A549 (cell line): Measurements from ENCODE around the gene ENO1. TPM values are rescaled to one million over a fixed set of nuclear protein-coding genes. Genes with fewer than 3 reads are reported as not detected.
A peak's percentile ranks its signal among the peaks of the same experiment; 100 is the strongest.

Source experiments
- ATAC-seq, 2 experiments: fragments of 200-7000 bp in 1 of 2; fragments of >200 bp in 1 of 2; cut with Nextera tagmentation in 1 of 2; cut with Tn5 transposase in 1 of 2; 3 replicates each; pipeline versions ENCODE4 v1.8.0 to v1.9.1; 2018 to 2020; ENCODE audit warnings: mild to moderate bottlenecking in 1 of 2, moderate library complexity in 1 of 2
- CTCF ChIA-PET: fragments of 300-600 bp; sonication (Branson Sonifier 250); formaldehyde crosslinking; extraction: SDS; loops from one replicate; lab custom pipeline; 2021; ENCODE audit warnings: antibody characterized with exemption, inconsistent platforms; lab: Yijun Ruan, JAX
- POLR2A ChIA-PET: fragments of 350-600 bp; formaldehyde crosslinking; extraction: SDS; loops from one replicate; lab custom pipeline; 2021; ENCODE audit warnings: antibody characterized with exemption, inconsistent platforms; lab: Yijun Ruan, JAX
- DNase-seq, 2 experiments: peaks; one replicate each; pipeline versions ENCODE4 v3.0.0 to v3.0.0-alpha.2; 2011 to 2016; ENCODE audit warnings: low read depth in 1 of 2, low spot score in 1 of 2
- FAIRE-seq: peaks from 2 replicates; lab custom pipeline; 2011; peaks lifted over from hg19 to GRCh38; lab: Jason Lieb, UNC
- H3K27ac ChIP-seq, 2 experiments: fragments of >200 bp; sonication (Bioruptor Twin); formaldehyde crosslinking; 3 replicates each; pipeline ENCODE4 v1.5.1; 2016 to 2017
- H3K4me1 ChIP-seq: fragments of >200 bp; sonication (Bioruptor Twin); formaldehyde crosslinking; 3 replicates; pipeline ENCODE4 v1.6.1; 2016
- H3K4me2 ChIP-seq: fragments of >200 bp; sonication (Bioruptor Twin); formaldehyde crosslinking; 3 replicates; pipeline ENCODE4 v1.6.1; 2016
- H3K4me3 ChIP-seq: fragments of >200 bp; sonication (Bioruptor Twin); formaldehyde crosslinking; 3 replicates; pipeline ENCODE4 v1.5.1; 2016
- H3K9me3 ChIP-seq: fragments of >200 bp; sonication (Bioruptor Twin); formaldehyde crosslinking; 3 replicates; pipeline ENCODE4 v1.6.1; 2016
- CEBPB ChIP-seq, 2 experiments: fragments of >200 bp in 1 of 2; sonication (Bioruptor Twin) in 1 of 2; formaldehyde crosslinking in 1 of 2; IDR thresholded peaks; 2 replicates each; pipeline ENCODE4 v1.6.1; 2012 to 2016
- CHD2 ChIP-seq: fragments of 150-350 bp; IDR thresholded peaks from 2 replicates; pipeline ENCODE4 v1.6.1; 2014; ENCODE audit warnings: low read length; ENCODE audit not compliant: partially characterized antibody
- FOSB ChIP-seq: fragments of 250-450 bp; sonication (Bioruptor Pico); IDR thresholded peaks from 2 replicates; pipeline ENCODE4 v1.5.0; 2020; ENCODE audit warnings: mild to moderate bottlenecking, moderate library complexity
- FOXS1 ChIP-seq: fragments of 250-450 bp; sonication (Bioruptor Pico); IDR thresholded peaks from 2 replicates; pipeline ENCODE4 v1.5.0; 2020; ENCODE audit warnings: mild to moderate bottlenecking, moderate library complexity
- GATA3 ChIP-seq: IDR thresholded peaks from 2 replicates; pipeline ENCODE4 v1.6.1; 2012; ENCODE audit warnings: borderline replicate concordance
- HOXA7 ChIP-seq: fragments of 250-450 bp; sonication (Bioruptor Pico); IDR thresholded peaks from 2 replicates; pipeline ENCODE4 v1.5.0; 2020; ENCODE audit warnings: mild to moderate bottlenecking, moderate library complexity
- HOXB13 ChIP-seq: fragments of 250-450 bp; sonication (Bioruptor Pico); IDR thresholded peaks from 2 replicates; pipeline ENCODE4 v1.5.0; 2020; ENCODE audit warnings: low read depth, mild to moderate bottlenecking, moderate library complexity
- HOXB5 ChIP-seq: fragments of 250-450 bp; sonication (Bioruptor Pico); IDR thresholded peaks from 2 replicates; pipeline ENCODE4 v1.5.0; 2020; ENCODE audit warnings: mild to moderate bottlenecking, moderate library complexity
- JUN ChIP-seq, 2 experiments: fragments of >200 bp; sonication (Bioruptor Twin); formaldehyde crosslinking; IDR thresholded peaks; 2 replicates in 1 of 2; 3 replicates in 1 of 2; pipeline ENCODE4 v1.6.1; 2016 to 2017
- MAZ ChIP-seq: fragments of 150-350 bp; IDR thresholded peaks from 2 replicates; pipeline ENCODE4 v1.6.1; 2014; ENCODE audit warnings: antibody characterized with exemption, low read depth, low read length, borderline replicate concordance
- POLR2AphosphoS2 ChIP-seq: conservative IDR thresholded peaks from 2 replicates; pipeline ENCODE4 v1.6.1; 2012; ENCODE audit warnings: low read length, improper control_type of control experiment, inconsistent platforms
- RAD21 ChIP-seq, 2 experiments: fragments of >200 bp in 1 of 2; sonication (Bioruptor Twin) in 1 of 2; formaldehyde crosslinking in 1 of 2; IDR thresholded peaks in 1 of 2; conservative IDR thresholded peaks in 1 of 2; 2 replicates in 1 of 2; 3 replicates in 1 of 2; pipeline ENCODE4 v1.6.1; 2012 to 2018; ENCODE audit warnings: inconsistent platforms in 1 of 2
- SMC3 ChIP-seq: fragments of >200 bp; sonication (Bioruptor Twin); formaldehyde crosslinking; IDR thresholded peaks from 3 replicates; pipeline ENCODE4 v1.6.1; 2018; ENCODE audit warnings: inconsistent platforms
- SREBF2 ChIP-seq: fragments of 450-650 bp; IDR thresholded peaks from 2 replicates; pipeline ENCODE4 v1.6.1; 2014; ENCODE audit warnings: mild to moderate bottlenecking, moderate library complexity
- TP53 ChIP-seq: fragments of 250-450 bp; sonication (Bioruptor Pico); IDR thresholded peaks from 2 replicates; pipeline ENCODE4 v1.5.0; 2021; ENCODE audit warnings: mild to moderate bottlenecking, moderate library complexity
- WGBS: methylation state at CpG from one replicate; pipeline ENCODE4 v1.1.6; 2017; ENCODE audit errors: missing lambda C conversion rate; 5-methylcytosine and 5-hydroxymethylcytosine counted together
- polyA plus RNA-seq, 4 experiments: library from polyadenylated mRNA; depleted of rRNA in 3 of 4; stranded (reverse); fragments of >200 nt; fragmentation: RNase III in 1 of 4; extraction: RNeasy Plus Mini Kit Qiagen cat#74134 plus additional on column Dnase treatment in 1 of 4; gene quantifications; 2 replicates in 3 of 4; 3 replicates in 1 of 4; pipeline ENCODE4 v1.2.3, GENCODE V29; 2011 to 2017
- TF ChIP-seq, protein P1 (sequence below): fragments of >200 bp; sonication (Bioruptor Twin); formaldehyde crosslinking; IDR thresholded peaks from 3 replicates; pipeline ENCODE4 v1.5.1; 2016

ENO1 gene
- polyA plus RNA-seq, 2 of the 4 experiments (the other 2 are of a cell fraction): 1,899 to 2,981 TPM

DNA sequence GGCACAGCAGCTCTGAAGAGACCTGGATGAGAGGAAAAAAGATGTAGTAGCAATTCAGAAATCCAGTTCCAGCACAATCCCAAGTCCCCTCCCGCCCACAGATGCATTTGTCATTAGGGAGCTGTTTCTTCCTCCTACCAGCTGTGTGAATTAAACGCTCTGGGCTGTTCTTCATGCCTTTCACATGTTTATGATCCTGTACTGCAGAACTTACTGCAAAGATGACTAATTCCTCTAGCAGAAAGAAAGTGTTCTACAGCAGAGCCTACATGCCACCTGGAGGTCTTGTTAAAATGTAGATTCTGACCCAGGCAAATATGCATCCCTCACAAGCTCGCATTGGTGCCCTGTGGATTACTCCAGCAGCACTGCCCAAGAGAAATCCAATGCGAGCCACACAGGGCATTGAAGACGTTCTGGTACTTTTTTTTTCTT lies 6.5 kb downstream of the ENO1 start:
- TF ChIP-seq HOXB13 (CRISPR knock-in tag) (no peak), POLR2AphosphoS2 (0 out of 2 replicates have a peak, but pooled peaks have one; percentile 69), SMC3 (no peak), FOSB (CRISPR knock-in tag) (no peak), CEBPB (IDR thresholded peaks at IDR 0.05) (no peak), HOXB5 (CRISPR knock-in tag) (no peak), JUN (IDR thresholded peaks at IDR 0.05) (0 out of 5 replicates have a peak, but pooled peaks of 1 of the 2 experiments have one; percentile 6), FOXS1 (no peak)
- no peak for ATAC-seq
- CTCF ChIA-PET: interaction anchor here (0.6 to 3.4 kb wide), 11 partner anchors 8 to 325 kb away, joined by 3 to 20 read pairs (median 4); no protein-coding TSS in a partner anchor
- H3K4me2 ChIP-seq: peak overlapping the region; percentile 95
- H3K4me3 ChIP-seq: peak overlapping the region; percentile 36
- peak overlapping the region; percentile 99 for H3K27ac ChIP-seq
- DNase-seq: no peak
- POLR2A ChIA-PET: interaction anchor here (1.1 to 1.3 kb wide), 2 partner anchors 8 to 18 kb away, joined by 4 to 8 read pairs; no protein-coding TSS in a partner anchor
- 59% methylated on average over 5 of the region's 5 CpGs for WGBS
- H3K9me3 ChIP-seq: no peaks in the 10 kb centered on the region
- H3K4me1 ChIP-seq: peaks cover 80% of the 10 kb centered on the region
- FAIRE-seq: no peak

DNA sequence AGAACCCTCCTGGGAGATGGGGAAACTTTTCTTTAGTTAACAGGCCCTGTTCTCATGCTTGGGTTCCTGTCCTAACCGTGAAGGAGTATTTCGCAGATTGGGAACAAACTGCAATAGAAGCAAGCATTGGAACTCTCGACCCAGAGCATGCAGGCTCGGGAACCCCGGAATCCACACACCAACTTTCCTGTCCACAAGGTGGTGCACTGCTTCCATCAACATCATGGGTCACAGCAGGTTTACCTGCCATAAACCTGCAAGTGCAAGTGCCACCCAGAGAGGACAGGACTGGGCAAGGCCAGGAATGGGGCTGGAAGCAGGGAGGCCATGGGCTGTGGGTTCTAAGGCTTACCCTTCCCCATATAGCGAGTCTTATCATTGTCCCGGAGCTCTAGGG lies 6.9 kb downstream of the ENO1 start:
- no peak for FAIRE-seq
- ChIA-PET CTCF (interaction anchor here (0.6 to 3.4 kb wide), 11 partner anchors 9 to 326 kb away, joined by 3 to 20 read pairs (median 4); no protein-coding TSS in a partner anchor), POLR2A (interaction anchor here (1.1 to 1.3 kb wide), 2 partner anchors 9 to 19 kb away, joined by 4 to 8 read pairs; no protein-coding TSS in a partner anchor)
- WGBS: 49% methylated on average over 4 of the region's 7 CpGs
- peak in 1 of 2 experiments; percentile 46 for DNase-seq
- H3K4me1 ChIP-seq: peaks cover 84% of the 10 kb centered on the region
- TF ChIP-seq, protein P1, sequence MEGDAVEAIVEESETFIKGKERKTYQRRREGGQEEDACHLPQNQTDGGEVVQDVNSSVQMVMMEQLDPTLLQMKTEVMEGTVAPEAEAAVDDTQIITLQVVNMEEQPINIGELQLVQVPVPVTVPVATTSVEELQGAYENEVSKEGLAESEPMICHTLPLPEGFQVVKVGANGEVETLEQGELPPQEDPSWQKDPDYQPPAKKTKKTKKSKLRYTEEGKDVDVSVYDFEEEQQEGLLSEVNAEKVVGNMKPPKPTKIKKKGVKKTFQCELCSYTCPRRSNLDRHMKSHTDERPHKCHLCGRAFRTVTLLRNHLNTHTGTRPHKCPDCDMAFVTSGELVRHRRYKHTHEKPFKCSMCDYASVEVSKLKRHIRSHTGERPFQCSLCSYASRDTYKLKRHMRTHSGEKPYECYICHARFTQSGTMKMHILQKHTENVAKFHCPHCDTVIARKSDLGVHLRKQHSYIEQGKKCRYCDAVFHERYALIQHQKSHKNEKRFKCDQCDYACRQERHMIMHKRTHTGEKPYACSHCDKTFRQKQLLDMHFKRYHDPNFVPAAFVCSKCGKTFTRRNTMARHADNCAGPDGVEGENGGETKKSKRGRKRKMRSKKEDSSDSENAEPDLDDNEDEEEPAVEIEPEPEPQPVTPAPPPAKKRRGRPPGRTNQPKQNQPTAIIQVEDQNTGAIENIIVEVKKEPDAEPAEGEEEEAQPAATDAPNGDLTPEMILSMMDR: peak; percentile 34; the same call in 1 of the 3 replicates
- TF ChIP-seq SMC3 (0 out of 3 replicates have a peak, but pooled peaks have one; percentile 7), MAZ (no peak), SREBF2 (no peak), RAD21 (conservative IDR thresholded peaks at IDR 0.05 in 1 of 2, IDR thresholded peaks at IDR 0.05 in 1 of 2) (peak; percentile 22 to 38; a peak in 3 of 5 replicates)
- ATAC-seq: peak in 1 of 2 experiments; percentile 1; a peak in 2 of 6 replicates
- peak overlapping the region; percentile 95 for H3K4me2 ChIP-seq
- H3K4me3 ChIP-seq: peak overlapping the region; percentile 36
- H3K27ac ChIP-seq: peak overlapping the region; percentile 99
- no peaks in the 10 kb centered on the region for H3K9me3 ChIP-seq

DNA sequence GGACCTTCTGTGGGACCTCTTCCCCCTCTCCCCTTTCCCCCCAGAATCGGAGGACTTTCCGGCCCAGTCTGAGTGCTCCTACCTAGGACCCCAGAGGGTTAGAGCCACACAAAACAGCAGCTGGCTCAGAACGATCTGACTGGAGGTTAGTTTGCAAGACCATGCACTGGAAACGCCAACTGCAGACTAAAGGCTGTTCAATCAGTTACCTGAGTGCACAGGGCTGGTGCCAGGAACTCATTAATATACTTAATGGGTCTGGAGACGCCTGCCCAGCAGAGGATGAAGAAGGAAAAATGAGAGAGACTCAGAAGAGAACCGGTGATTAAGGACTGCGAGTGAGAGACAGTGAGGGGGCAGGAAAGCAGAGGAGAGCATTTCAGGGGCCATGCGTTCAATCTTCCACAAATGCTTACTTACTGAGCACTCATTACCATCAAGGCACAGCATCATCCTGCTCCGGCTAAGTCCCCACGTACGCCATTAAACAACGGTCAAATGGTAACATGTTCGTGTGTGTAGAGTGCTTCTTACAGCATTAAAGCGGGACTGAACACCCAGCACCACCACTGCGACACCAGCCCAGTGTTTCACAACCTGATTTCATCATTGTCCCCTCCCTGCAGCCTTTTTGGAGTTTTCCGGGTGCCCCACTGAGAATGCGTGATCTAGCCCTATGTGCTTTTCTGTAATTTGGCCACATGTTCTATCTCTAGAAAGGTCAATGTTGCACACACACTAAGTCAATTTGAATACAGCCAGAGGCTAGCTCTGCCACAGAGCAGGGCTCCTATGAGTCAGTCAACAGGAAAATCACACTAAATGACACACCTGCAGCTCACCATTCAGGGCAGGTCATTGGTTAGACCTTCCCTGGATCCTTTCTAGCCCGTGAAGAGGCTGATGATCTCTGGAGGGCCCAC lies 7.6 kb downstream of the ENO1 start:
- ATAC-seq (no peak), FAIRE-seq (no peak), DNase-seq (no peak)
- Histone ChIP-seq H3K4me2 (peak overlapping the region; percentile 95), H3K27ac (peak overlapping the region; percentile 99), H3K4me3 (peak overlapping the region; percentile 36; the same call in 2 of the 3 replicates), H3K4me1 (peaks cover 90% of the 10 kb centered on the region), H3K9me3 (no peaks in the 10 kb centered on the region)
- CTCF ChIA-PET: interaction anchor here (0.7 to 3.4 kb wide), 6 partner anchors 9 to 117 kb away, joined by 3 to 20 read pairs (median 4); no protein-coding TSS in a partner anchor
- 58% methylated on average over 18 of the region's 18 CpGs for WGBS
- POLR2A ChIA-PET: interaction anchor here (1.1 to 1.7 kb wide), 3 partner anchors 7 to 19 kb away, joined by 4 to 8 read pairs (median 4); partner anchors contain the start of gene ENO1
- TF ChIP-seq CEBPB (IDR thresholded peaks at IDR 0.05) (0 out of 4 replicates have a peak, but pooled peaks of 1 of the 2 experiments have one; percentile 34), HOXB13 (CRISPR knock-in tag) (no peak)

DNA sequence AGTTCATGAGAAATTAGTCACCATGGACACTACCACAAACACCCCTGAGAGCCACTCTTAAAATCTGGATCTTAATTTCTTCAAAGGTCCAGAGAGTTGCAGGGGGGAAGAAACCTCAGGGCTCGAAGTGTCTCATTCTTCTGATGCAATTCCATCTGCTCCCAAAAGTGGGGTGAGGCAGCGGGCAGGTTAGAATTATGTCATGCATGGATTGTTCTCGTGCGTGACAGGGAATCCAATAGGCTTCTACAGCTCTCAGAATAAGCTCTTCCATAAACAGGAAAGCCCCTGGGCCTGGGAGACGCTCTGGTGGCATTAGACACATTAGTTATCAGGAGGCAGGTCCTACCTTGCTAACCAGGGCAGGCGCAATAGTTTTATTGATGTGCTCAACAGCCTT lies 8.4 kb downstream of the ENO1 start:
- no peak for ATAC-seq
- Histone ChIP-seq H3K9me3 (no peaks in the 10 kb centered on the region), H3K27ac (peak overlapping the region; percentile 99; a peak in 4 of 6 replicates), H3K4me2 (peak overlapping the region; percentile 95), H3K4me3 (no peak overlapping the region), H3K4me1 (peaks cover 94% of the 10 kb centered on the region)
- no peak for FAIRE-seq
- no peak for DNase-seq
- TF ChIP-seq CHD2: no peak
- TF ChIP-seq GATA3: no peak
- TF ChIP-seq RAD21 (conservative IDR thresholded peaks at IDR 0.05 in 1 of 2, IDR thresholded peaks at IDR 0.05 in 1 of 2): no peak
- TF ChIP-seq, protein P1: no peak
- no peak for TF ChIP-seq TP53 (CRISPR knock-in tag)
- peak; percentile 7; the same call in 1 of the 2 replicates for TF ChIP-seq HOXA7
- WGBS: 51% methylated on average over 6 of the region's 6 CpGs
- CTCF ChIA-PET: interaction anchor here (1.5 to 3.4 kb wide), 4 partner anchors 8 to 34 kb away, joined by 3 to 20 read pairs (median 6); no protein-coding TSS in a partner anchor
- POLR2A ChIA-PET: interaction anchor here (0.5 to 4.6 kb wide), 4 partner anchors 8 to 20 kb away, joined by 3 to 20 read pairs (median 4); partner anchors contain the start of gene ENO1
